ENCODE data around the gene SLC16A9.

DNA sequence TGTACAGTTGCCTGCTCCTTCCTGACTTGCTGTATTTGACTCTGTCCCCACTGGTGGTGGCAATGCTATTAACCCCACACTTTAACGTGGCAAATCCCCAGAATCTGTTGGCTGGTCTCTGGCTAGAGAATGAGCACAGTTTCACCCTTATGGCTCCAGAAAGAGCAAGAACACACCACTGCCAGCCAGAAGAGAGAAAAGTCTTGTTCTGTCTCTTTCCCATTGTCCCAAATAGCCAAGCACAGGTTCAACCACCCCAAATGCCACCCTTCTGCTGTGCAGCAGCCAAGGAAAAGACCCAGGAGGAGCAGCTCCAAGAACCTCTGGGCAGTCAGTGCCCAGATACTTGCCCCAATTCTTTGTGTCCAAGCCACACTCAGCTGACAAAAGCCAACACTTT is 11.3 kb downstream of the SLC16A9 start:
- TF ChIP-seq EP300 (IDR thresholded peaks at IDR 0.05; ENCODE audit: borderline replicate concordance) (no peak), NFIC (IDR thresholded peaks at IDR 0.05) (no peak), RAD21 (IDR thresholded peaks at IDR 0.05; ENCODE audit: low read depth) (no peak), YY1 (IDR thresholded peaks at IDR 0.05; ENCODE audit: low read depth) (no peak), FOXM1 (IDR thresholded peaks at IDR 0.05; ENCODE audit: borderline replicate concordance, low read depth) (no peak), ZBTB7A (IDR thresholded peaks at IDR 0.05; ENCODE audit: low read depth) (no peak), TAF1 (IDR thresholded peaks at IDR 0.05; ENCODE audit: low read depth) (no peak), REST (IDR thresholded peaks at IDR 0.05; ENCODE audit: low read depth) (no peak), TCF12 (IDR thresholded peaks at IDR 0.05; ENCODE audit: low read depth) (no peak)
- TF ChIP-seq, protein P1, sequence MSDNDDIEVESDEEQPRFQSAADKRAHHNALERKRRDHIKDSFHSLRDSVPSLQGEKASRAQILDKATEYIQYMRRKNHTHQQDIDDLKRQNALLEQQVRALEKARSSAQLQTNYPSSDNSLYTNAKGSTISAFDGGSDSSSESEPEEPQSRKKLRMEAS (IDR thresholded peaks at IDR 0.05), result no peak

Data from Ishikawa (cell line).